GM21526 (cell line): ENCODE results near the gene CBFA2T2.
A peak's percentile ranks its signal among the peaks of the same experiment; 100 is the strongest.
"Not testable (repeated sequence)": the region's sequence is repeated elsewhere in the genome, so short reads cannot be mapped to it uniquely, and the experiment has no call there.

Source experiments
- ATAC-seq: cut with Tn5 transposase; IDR thresholded peaks from one replicate; pipeline ENCODE4 v1.9.1; 2021; ENCODE audit warnings: moderate library complexity; ENCODE audit not compliant: unreplicated experiment, low FRiP score

The CBFA2T2 gene

GRCh38 chr20:33470457-33470856 is 19.4 kb upstream of the CBFA2T2 start:
- ATAC-seq: no peak

- no peak for ATAC-seq
Measured at GRCh38 chr20:33470866-33471265, 19.0 kb upstream of the CBFA2T2 start.

- ATAC-seq: no peak
Measured at GRCh38 chr20:33472868-33473435, 16.9 kb upstream of the CBFA2T2 start.

GRCh38 chr20:33474097-33474873 is 15.6 kb upstream of the CBFA2T2 start:
- no peak for ATAC-seq

GRCh38 chr20:33474963-33475362 is 14.9 kb upstream of the CBFA2T2 start:
- no peak for ATAC-seq

- ATAC-seq: no peak
Measured at GRCh38 chr20:33475381-33476152, 14.3 kb upstream of the CBFA2T2 start.

- no peak for ATAC-seq
Measured at GRCh38 chr20:33477386-33478234, 12.3 kb upstream of the CBFA2T2 start.

- no peak for ATAC-seq
Measured at GRCh38 chr20:33480048-33480447, 9.8 kb upstream of the CBFA2T2 start.

- no peak for ATAC-seq
Measured at GRCh38 chr20:33481431-33481941, 8.4 kb upstream of the CBFA2T2 start.

GRCh38 chr20:33482581-33482980 is 7.3 kb upstream of the CBFA2T2 start:
- ATAC-seq: no peak

- ATAC-seq: not testable (repeated sequence)
Measured at GRCh38 chr20:33483186-33483585, 6.7 kb upstream of the CBFA2T2 start.

GRCh38 chr20:33488201-33488600 is 1.7 kb upstream of the CBFA2T2 start:
- no peak for ATAC-seq

- ATAC-seq: not testable (repeated sequence)
Measured at GRCh38 chr20:33488661-33489494, 1.0 kb upstream of the CBFA2T2 start.

- peak; percentile 87 for ATAC-seq
Measured at GRCh38 chr20:33489495-33490022, 337 bp upstream of the CBFA2T2 start.

GRCh38 chr20:33490934-33491656 is 1.2 kb downstream of the CBFA2T2 start:
- ATAC-seq: no peak

- ATAC-seq: no peak
Measured at GRCh38 chr20:33493076-33493766, 3.3 kb downstream of the CBFA2T2 start.

GRCh38 chr20:33496776-33497175 is 6.9 kb downstream of the CBFA2T2 start:
- ATAC-seq: not testable (repeated sequence)

GRCh38 chr20:33499355-33499754 is 9.5 kb downstream of the CBFA2T2 start:
- ATAC-seq: no peak
